ENCODE data around the gene TMEM127.

GRCh38 chr2:96243843-96244242 lies 22.0 kb downstream of the TMEM127 start:
- no peak for TF ChIP-seq CTCF (IDR thresholded peaks at IDR 0.05)
- TF ChIP-seq POLR2AphosphoS5 (IDR thresholded peaks at IDR 0.05): no peak
- no peak for TF ChIP-seq EP300 (IDR thresholded peaks at IDR 0.05)
